GM21515 (cell line): ENCODE measurements around the gene NDUFC1.
"Not testable (repeated sequence)": the region's sequence is repeated elsewhere in the genome, so short reads cannot be mapped to it uniquely, and the experiment has no call there.

Source experiments
- ATAC-seq: cut with Tn5 transposase; IDR thresholded peaks from one replicate; pipeline ENCODE4 v1.9.1; 2021; ENCODE audit not compliant: unreplicated experiment

The NDUFC1 gene

GRCh38 chr4:139299536-139299935 lies 2.7 kb downstream of the NDUFC1 start:
- ATAC-seq, result no peak

- no peak for ATAC-seq
Measured at GRCh38 chr4:139297001-139297410, 5.3 kb downstream of the NDUFC1 start.

- ATAC-seq, result no peak
Measured at GRCh38 chr4:139295942-139296299, 6.4 kb downstream of the NDUFC1 start.

- peak; percentile 93 for ATAC-seq
Measured at GRCh38 chr4:139295206-139295941, 6.9 kb downstream of the NDUFC1 start.

GRCh38 chr4:139286186-139286698 lies 16.0 kb downstream of the NDUFC1 start:
- ATAC-seq, result no peak

- no peak for ATAC-seq
Measured at GRCh38 chr4:139282721-139283075, 19.6 kb downstream of the NDUFC1 start.

- ATAC-seq, result no peak
Measured at GRCh38 chr4:139282065-139282720, 20.1 kb downstream of the NDUFC1 start.

GRCh38 chr4:139279760-139280620 lies 22.3 kb downstream of the NDUFC1 start, which contains the start of gene MGARP:
MGARP (minus strand) TSS chr4:139280225; CDS start chr4:139280158, 67 bp downstream.
- ATAC-seq, result no peak

GRCh38 chr4:139278912-139279759 lies 23.1 kb downstream of the NDUFC1 start:
- ATAC-seq, result no peak

GRCh38 chr4:139278485-139278884 lies 23.8 kb downstream of the NDUFC1 start:
- no peak for ATAC-seq

GRCh38 chr4:139275281-139275735 lies 27.0 kb downstream of the NDUFC1 start:
- ATAC-seq, result no peak

- ATAC-seq, result no peak
Measured at GRCh38 chr4:139274790-139275189, 27.5 kb downstream of the NDUFC1 start.

- ATAC-seq, result no peak
Measured at GRCh38 chr4:139273835-139274234, 28.4 kb downstream of the NDUFC1 start.

- ATAC-seq, result no peak
Measured at GRCh38 chr4:139267301-139267700, 35.0 kb downstream of the NDUFC1 start.

GRCh38 chr4:139266583-139267257 lies 35.6 kb downstream of the NDUFC1 start:
- ATAC-seq, result peak; percentile 97

GRCh38 chr4:139266208-139266582 lies 36.1 kb downstream of the NDUFC1 start:
- peak; percentile 1 for ATAC-seq

- ATAC-seq, result no peak
Measured at GRCh38 chr4:139265654-139266053, 36.6 kb downstream of the NDUFC1 start.

- ATAC-seq, result no peak
Measured at GRCh38 chr4:139256349-139256748, 45.9 kb downstream of the NDUFC1 start.

GRCh38 chr4:139255581-139255980 lies 46.7 kb downstream of the NDUFC1 start:
- not testable (repeated sequence) for ATAC-seq

- ATAC-seq, result no peak
Measured at GRCh38 chr4:139253713-139254112, 48.6 kb downstream of the NDUFC1 start.
